Neuron (in vitro differentiated cells): ENCODE data around the gene EFCAB9.
"Not testable (repeated sequence)": the region's sequence is repeated elsewhere in the genome, so short reads cannot be mapped to it uniquely, and the experiment has no call there.

Experiments
- H2AFZ ChIP-seq: one replicate; pipeline ENCODE4 v1.6.1; 2013; ENCODE audit warnings: low read depth, mild to moderate bottlenecking, inconsistent platforms, low read length, moderate library complexity
- H3K27me3 ChIP-seq: one replicate; pipeline ENCODE4 v1.6.1; 2013; ENCODE audit warnings: low read length; ENCODE audit not compliant: insufficient read depth
- H3K36me3 ChIP-seq: one replicate; pipeline ENCODE4 v1.6.1; 2013; ENCODE audit warnings: low read length; ENCODE audit not compliant: insufficient read depth
- H3K4me1 ChIP-seq: one replicate; pipeline ENCODE4 v1.6.1; 2013; ENCODE audit warnings: low read length; ENCODE audit not compliant: insufficient read depth
- H3K4me3 ChIP-seq: 2 replicates; pipeline ENCODE4 v1.5.1; 2013; ENCODE audit warnings: mild to moderate bottlenecking, low read length, moderate library complexity
- H3K9me3 ChIP-seq: one replicate; pipeline ENCODE4 v1.6.1; 2013; ENCODE audit warnings: low read length

EFCAB9 gene

DNA sequence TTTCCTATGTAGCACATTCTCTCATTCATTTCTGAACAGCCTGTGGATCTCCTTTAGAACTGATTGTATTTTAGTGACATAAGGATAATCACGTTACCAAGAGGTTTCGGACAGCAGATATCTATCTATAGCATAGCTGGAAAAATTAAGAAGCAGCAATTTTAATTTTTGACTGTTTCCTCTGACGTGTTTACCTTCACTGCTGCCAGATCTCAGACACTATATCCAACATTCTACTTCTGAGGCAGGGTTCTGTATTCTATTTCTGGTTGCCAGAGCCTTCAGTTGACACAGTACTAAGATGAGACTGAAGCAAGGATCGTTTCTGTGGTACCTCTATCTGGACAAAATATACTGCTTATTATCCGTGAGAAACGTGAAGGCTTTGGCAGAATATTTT, at the start of gene EFCAB9:
Gene EFCAB9 (plus strand): TSS at position 301 of the 400 bp plus-strand sequence. CDS start 1 bp downstream, at position 302.
- Histone ChIP-seq H3K27me3 (no peaks in the 10 kb centered on the region), H3K9me3 (no peaks in the 10 kb centered on the region), H2AFZ (no peak within 1 kb of the TSS), H3K36me3 (no peaks in the 10 kb centered on the region), H3K4me3 (no peak within 1 kb of the TSS), H3K4me1 (no peaks in the 10 kb centered on the region)

DNA sequence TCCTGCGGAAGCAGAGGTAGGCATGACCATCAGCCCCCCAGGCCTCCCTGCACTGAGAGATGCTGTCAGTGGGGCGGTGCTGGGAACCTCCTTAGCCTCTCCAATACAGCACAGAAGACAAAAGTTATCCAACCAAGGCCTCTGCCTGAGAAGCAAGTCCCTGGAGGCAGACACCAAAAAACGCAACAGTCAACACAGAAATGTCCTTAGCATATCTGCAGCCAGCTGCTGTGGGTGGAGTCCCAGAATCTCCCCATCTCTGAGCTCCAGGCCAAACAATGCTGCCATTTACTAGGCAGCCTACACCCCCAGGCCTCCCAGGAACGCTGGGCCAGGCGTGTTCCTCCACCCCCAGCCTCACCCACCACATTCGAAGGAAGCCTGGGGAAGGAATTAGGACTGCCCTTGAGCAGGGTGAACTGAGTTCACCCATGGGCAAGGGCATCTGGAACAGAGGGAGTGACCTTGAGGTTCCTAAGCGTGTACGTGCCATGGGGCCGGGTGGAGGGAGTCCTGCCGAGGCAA, 49.6 kb upstream of the EFCAB9 start:
- Histone ChIP-seq H3K4me3 (no peak overlapping the region), H3K27me3 (no peaks in the 10 kb centered on the region), H3K4me1 (no peaks in the 10 kb centered on the region), H3K9me3 (no peaks in the 10 kb centered on the region), H3K36me3 (no peaks in the 10 kb centered on the region), H2AFZ (no peak overlapping the region)

DNA sequence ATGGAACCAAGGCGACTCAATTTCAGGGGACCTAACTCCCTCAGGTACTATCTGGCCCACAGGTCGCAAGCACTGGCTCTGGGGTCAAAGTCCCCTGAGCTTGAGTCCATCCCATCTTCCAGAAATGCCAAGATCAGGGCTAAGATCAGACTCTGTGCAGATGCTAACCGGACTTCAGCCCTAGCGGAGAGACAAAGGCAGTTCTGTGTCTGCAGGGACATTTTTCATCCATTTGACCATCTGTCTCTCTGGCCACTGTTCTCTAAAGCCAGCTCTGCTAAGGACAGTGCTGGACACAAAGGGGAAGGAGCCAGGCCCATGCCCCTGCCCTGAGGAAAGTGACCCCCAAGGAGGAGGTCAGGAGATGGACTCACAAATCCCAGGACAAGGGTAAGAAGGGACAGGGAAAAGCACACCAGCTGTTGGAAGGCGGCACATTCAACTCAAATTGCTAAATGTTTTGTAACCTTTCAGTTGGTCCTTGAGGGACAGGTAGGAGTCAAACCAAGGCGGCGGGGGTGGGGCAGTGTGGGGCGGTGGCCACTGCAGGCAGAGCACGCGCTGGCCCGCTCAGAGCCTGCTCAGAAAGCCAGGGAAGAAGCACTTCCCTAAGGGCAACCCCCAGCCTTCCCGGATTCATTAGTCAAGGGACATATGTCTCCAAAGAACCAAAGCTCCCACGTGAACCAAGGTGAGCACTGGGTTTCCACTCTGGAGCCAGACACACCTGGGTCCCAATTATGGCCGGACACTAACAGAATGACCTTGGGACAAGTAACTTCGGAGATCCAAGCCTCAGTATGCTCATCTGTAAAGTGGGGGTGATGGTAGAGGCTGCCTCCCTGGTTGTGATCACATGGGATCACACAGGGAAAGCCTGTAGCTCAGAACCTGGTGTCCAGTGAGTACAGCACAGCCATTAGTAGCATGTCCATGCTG, 48.8 kb upstream of the EFCAB9 start:
- Histone ChIP-seq H3K36me3 (no peaks in the 10 kb centered on the region), H3K4me3 (no peak overlapping the region), H3K27me3 (no peaks in the 10 kb centered on the region), H3K9me3 (no peaks in the 10 kb centered on the region), H3K4me1 (no peaks in the 10 kb centered on the region), H2AFZ (no peak overlapping the region)

DNA sequence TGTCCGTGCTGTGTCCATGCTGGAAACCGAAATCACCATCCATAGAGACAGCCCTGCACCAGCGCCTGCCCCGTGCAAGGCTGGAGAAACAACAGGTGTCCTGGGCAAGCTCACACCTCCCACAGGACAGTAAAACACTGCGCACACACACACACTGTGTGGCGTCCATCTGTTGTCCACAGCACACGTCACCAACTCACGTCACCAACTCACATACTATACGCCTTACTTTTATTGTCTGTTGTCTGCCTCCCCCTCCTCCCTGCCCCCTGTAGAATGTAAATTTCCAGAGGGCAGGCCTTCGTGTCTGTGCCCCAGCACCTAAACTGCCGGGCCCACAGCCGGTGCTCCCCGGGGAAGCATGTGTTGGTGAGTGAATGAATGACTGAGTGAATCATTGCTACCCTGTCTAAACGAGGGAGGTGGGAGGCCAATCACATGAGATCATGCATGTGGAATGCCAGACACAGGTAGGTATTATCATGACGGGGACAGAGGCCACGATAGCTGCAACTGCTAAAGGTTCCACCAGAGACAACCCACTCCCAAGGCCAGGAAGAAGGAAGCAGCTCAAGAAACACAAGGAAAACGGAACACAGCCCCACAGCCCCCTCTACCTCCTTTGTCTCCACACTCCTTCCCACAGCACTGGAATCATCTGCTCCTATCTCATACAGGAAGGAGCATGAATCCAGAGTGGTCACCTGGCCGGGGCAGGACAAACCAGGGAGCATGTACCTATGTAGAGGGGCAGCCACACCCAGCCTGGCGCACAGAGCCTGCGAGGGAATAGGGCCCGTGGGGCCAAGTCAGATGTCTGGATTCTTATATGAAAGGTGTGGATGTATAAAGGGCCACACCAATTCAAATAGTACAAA, 47.9 kb upstream of the EFCAB9 start:
- H3K36me3 ChIP-seq, result no peaks in the 10 kb centered on the region
- no peaks in the 10 kb centered on the region for H3K9me3 ChIP-seq
- H3K4me3 ChIP-seq, result no peak overlapping the region
- no peaks in the 10 kb centered on the region for H3K27me3 ChIP-seq
- no peaks in the 10 kb centered on the region for H3K4me1 ChIP-seq
- H2AFZ ChIP-seq, result no peak overlapping the region

DNA sequence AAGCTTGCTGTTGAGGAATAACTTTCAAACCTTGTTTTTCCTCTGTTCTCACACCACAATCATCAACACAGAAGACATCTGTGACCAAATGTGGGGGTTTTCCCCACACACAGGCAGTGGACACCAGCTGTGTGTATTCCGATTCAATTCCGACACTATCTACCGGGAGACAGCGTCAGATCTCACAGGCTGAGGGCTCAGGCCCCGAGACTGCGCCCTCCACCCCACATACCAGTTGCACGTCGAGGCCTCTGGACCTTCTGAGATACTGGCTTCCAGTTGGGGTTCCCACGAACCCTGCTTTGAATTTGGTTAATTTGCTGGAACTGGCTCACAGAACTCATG, 47.3 kb upstream of the EFCAB9 start:
- no peaks in the 10 kb centered on the region for H3K9me3 ChIP-seq
- no peaks in the 10 kb centered on the region for H3K4me1 ChIP-seq
- no peaks in the 10 kb centered on the region for H3K27me3 ChIP-seq
- no peak overlapping the region for H3K4me3 ChIP-seq
- H2AFZ ChIP-seq, result no peak overlapping the region
- no peaks in the 10 kb centered on the region for H3K36me3 ChIP-seq

DNA sequence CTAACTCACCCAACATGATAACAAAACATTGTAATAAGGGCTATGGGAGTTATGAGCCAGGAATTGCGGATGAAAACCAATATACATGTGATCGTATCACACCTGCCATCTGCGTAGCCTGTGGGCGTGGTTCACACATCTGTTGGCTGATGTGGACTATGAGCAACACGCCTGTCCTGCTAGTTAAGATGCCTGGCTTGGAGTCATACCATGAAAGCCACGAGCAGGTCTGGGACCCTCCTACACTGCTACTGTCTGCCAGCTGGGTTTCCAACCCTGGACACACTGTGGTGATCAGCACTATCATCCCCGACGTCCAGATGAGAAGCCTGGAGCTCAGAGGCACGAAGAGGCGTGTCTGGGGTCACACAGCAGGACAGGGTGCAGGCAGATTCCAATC, 46.1 kb upstream of the EFCAB9 start:
- Histone ChIP-seq H3K4me3 (no peak overlapping the region), H3K4me1 (no peaks in the 10 kb centered on the region), H3K27me3 (no peaks in the 10 kb centered on the region), H3K9me3 (no peaks in the 10 kb centered on the region), H2AFZ (no peak overlapping the region), H3K36me3 (no peaks in the 10 kb centered on the region)

DNA sequence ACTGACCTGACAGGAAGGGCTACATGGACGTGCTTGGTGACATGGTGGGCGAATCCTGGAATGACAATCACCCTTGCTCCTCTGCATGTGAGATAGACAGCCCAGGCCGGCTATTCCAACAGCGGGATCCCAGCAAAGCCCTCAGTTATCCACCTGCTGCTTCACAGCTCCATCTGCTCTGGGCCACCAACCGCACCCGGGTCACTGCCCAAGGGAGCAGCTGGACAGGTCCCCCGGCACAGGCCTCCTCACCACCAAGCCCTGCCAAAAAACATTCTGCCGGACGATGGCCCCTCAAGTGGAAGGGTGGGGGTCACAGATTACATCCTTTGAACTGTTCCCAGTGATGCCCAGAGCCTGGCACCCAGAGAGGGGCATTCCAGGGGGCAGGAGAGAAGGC, 45.6 kb upstream of the EFCAB9 start:
- H3K36me3 ChIP-seq, result peaks cover 2% of the 10 kb centered on the region
- no peaks in the 10 kb centered on the region for H3K9me3 ChIP-seq
- no peak overlapping the region for H3K4me3 ChIP-seq
- H2AFZ ChIP-seq, result no peak overlapping the region
- H3K4me1 ChIP-seq, result no peaks in the 10 kb centered on the region
- H3K27me3 ChIP-seq, result no peaks in the 10 kb centered on the region

DNA sequence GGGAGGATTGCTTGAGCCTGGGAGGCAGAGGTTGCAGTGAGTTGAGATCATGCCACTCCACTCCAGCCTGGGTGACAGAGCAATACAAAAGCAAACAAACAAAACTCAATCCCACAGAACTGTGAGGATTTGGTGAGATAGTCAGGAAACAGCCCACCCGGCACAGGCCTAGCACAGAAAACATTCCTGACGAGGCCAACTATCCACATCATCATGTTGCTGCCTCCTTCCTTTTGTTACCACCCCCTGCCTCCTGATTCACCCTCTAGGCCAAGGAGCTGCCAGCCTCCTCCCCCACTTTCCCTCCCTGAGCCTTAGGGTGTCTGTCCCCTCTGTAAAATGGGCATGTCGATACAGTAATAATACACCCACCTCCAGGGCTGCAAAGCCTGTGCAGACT, 44.9 kb upstream of the EFCAB9 start:
- Histone ChIP-seq H2AFZ (no peak overlapping the region), H3K9me3 (no peaks in the 10 kb centered on the region), H3K36me3 (peaks cover 2% of the 10 kb centered on the region), H3K4me1 (no peaks in the 10 kb centered on the region), H3K4me3 (no peak overlapping the region), H3K27me3 (no peaks in the 10 kb centered on the region)

DNA sequence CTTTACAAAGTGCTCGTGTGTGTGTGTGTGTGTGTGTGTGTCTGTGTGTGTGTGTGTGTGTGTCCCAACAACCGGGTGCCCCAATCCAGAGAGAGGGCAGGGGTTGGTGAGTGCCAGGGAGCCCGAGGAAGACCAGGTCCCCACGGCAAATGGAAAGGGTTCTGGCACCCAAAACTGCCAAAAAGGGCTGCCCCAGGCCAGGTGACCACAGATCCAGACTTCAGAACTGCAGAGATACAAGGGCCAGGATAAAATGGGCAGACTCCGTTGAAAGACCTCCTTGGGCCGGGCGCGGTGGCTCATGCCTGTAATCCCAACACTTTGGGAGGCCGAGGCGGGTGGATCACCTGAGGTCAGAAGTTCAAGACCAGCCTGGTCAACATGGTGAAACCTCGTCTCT, 44.5 kb upstream of the EFCAB9 start:
- H3K36me3 ChIP-seq, H3K4me1 ChIP-seq, H2AFZ ChIP-seq, H3K27me3 ChIP-seq, H3K4me3 ChIP-seq, H3K9me3 ChIP-seq: not testable (repeated sequence)

DNA sequence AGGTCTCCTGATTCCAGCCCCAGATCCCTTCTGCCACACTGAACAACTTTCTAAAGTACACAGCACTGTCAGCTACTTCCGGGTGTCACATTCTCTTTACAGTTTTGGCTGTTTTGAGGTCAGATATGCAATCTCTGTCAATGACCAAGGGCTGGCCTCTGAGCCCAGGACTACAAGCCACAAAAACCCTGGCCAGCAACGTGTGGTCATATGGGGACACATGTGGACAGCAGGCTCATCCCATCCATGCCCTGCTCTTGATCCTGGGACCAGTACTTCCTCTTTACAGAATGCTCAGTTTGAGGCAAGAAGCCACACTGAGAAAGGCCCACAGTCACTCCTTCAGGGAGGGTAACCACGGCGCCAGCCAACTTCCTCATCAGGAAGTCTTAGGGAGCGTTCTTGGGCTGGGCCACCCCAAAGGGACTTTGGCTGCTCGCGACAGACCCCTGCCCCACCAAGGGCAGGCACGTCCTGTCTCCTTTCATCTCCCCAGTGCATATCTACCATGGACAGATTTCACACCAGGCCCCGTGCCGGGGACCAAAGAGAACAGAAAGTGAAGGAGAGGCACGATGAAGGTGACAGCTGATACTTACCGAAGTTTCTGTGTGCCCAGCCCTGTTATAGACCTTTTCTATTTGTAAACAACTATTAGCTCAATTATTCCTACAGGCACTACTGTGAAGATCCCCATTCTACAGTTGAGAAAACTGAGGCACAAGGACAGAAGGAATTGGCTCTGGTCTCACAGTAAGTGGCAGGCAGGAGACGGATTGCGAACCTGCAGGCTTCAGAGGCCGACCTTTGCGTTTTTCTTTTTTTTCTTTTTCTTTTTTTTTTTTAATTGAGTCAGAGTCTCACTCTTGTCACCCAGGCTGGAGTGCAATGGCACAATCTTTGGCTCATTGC, 43.2 kb upstream of the EFCAB9 start:
- no peak overlapping the region for H3K4me3 ChIP-seq
- peaks cover 2% of the 10 kb centered on the region for H3K9me3 ChIP-seq
- no peaks in the 10 kb centered on the region for H3K27me3 ChIP-seq
- no peaks in the 10 kb centered on the region for H3K4me1 ChIP-seq
- H2AFZ ChIP-seq, result no peak overlapping the region
- peaks cover 2% of the 10 kb centered on the region for H3K36me3 ChIP-seq

DNA sequence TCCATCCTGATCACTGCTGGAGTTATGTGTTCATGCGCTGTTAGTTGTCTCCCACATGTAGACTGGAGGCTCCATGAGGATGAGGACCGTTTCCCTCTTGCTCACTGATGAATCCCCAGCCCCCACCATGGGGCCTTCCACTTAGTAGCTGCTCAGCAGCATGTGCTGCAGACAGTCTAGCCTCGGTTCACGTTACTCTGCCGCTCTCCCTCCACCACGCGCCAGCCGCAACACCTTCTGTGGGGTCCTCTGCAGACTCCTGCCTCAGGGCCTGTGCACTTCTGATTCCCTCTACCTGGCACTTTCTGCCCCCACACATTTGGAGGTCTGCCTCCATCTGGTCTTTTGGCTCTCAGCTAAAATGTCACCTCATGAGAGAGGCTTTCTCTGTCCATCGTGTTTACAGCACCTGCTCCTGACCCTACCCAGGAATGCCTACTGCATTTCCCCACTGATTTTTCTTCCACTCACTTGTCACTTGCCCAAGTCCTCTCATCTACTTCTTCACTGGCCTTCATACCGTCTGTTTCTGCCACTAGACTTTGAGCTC, 42.2 kb upstream of the EFCAB9 start:
- Histone ChIP-seq H3K36me3 (peaks cover 2% of the 10 kb centered on the region), H3K4me3 (no peak overlapping the region), H3K27me3 (no peaks in the 10 kb centered on the region), H3K9me3 (peaks cover 2% of the 10 kb centered on the region), H2AFZ (no peak overlapping the region), H3K4me1 (no peaks in the 10 kb centered on the region)

DNA sequence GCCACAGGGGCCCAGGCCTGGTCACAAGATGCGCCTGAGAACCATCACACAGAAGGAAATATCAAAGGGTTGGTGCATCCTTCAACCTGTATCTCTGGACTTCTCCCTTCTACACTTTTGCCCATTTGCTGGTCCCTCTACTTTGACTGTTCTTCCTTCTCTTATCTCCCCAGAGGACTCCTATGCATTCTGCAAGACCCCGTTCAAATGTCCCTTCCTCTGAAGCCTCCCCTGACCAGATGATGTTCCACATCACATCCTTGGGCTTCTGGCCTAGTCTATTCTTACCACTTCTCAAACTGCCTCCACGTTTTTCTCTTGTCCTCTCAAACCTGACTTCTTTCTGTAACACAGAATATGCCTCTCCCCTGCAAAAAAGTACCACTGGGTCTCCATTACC, 40.3 kb upstream of the EFCAB9 start:
- H2AFZ ChIP-seq, result no peak overlapping the region
- peaks cover 2% of the 10 kb centered on the region for H3K9me3 ChIP-seq
- no peak overlapping the region for H3K4me3 ChIP-seq
- H3K36me3 ChIP-seq, result peaks cover 2% of the 10 kb centered on the region
- H3K4me1 ChIP-seq, result no peaks in the 10 kb centered on the region
- no peaks in the 10 kb centered on the region for H3K27me3 ChIP-seq
